ENCODE measurements around the gene TXN2.
"Not testable (repeated sequence)": the region's sequence is repeated elsewhere in the genome, so short reads cannot be mapped to it uniquely, and the experiment has no call there.

Gene TXN2

DNA sequence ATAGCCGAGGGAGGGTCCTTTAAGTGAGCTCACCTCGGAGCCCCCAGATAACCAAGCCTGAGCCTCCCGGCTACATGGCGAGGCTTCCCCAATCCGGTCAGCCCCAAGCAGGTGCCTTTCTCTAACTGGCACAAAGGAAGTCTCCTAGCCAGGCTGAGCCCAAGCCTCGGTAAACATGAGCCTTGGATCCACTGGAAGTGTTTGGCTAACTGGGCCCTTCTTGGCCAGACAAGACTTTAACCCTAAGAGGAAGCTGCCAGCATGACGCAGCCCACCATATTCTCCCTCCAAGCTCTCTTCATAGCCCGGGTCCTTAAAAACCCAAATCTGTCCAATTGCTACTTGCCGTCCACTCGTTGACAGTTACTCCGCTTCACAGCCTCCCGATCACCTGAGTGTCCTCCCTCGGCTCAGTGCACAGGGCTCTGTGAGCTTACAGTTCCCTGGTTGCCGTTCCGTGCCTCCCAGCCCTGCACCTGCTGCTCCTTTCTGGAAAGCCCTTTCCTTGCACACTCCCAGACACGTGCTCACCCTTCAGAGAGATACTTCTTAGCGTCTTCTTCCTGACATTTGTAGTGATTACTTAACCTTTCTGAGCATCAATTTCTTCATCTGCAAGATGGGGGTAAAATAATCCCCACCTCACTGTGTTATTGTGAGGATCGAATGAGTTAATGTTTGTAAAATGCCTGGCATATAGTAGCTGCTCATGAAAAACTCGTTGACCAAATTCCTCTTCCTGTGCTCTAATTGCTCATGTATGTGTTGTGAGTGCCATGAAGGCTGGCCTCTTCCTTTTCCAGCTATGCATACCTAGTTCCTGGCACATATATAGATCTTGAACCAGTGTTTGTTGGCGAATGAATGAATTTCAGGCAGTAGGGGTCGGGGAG is 25.6 kb downstream of the TXN2 start:
- DNase-seq: peak in 2 of 14 donors; percentile 41 to 67

DNA sequence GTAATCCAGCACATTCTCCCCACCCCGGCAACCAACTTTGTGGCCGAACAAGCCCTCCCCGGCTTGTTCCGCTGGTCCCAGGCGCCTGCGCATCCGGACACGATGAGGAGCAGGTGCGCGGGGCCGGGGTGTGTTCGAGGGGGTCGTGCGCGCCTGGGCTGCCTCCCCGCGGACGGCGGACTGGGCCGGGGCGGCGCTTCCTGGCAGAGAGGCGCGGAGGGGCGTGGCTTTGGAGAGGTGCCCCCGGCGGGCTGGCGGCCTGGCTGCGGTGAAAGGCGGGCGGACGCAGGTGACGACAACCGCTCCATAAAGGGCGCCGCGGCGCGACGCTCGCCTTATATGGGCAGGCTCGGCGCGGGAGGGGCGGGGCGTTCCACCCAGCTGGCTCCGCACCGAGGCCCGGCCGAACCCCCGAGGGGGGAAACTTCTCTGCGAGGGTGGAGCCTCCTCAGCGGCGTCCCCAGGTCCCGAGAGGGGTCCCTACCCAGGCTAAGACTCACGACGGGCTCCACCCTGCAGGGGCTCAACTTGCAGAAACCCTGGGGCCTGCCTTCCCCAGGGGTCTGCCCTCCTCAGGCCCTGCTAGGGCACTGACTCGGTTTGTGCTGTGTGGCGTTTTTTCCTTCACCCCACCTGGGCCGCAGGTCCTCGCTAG is 26.4 kb downstream of the TXN2 start:
- peak; percentile 26 to 81 (median 63) for DNase-seq

DNA sequence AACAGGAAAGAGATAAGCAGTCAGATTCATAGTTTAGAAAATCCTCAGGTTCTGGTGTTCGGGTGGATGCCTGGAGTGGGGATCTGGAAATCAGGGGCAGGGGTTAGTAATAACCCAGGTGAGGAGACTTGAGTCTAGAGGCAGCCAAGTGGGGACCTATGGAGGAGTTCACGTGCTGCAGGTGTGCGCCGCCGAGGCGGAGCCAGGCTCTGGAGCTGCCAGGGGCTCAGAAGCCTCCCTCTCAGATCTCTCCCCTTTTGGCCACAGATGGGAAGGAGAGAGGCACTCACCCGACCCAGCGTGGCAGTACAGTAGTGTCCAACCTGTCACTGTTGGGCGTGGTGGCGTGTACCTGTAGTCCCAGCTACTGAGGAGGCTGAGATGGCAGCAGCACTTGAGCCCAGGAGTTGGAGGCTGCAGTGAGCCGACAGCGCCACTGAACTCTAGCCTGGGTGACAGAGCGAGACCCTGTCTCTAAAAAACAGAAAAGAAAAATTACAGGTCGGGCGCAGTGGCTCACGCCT is 27.5 kb downstream of the TXN2 start:
- no peak for DNase-seq

DNA sequence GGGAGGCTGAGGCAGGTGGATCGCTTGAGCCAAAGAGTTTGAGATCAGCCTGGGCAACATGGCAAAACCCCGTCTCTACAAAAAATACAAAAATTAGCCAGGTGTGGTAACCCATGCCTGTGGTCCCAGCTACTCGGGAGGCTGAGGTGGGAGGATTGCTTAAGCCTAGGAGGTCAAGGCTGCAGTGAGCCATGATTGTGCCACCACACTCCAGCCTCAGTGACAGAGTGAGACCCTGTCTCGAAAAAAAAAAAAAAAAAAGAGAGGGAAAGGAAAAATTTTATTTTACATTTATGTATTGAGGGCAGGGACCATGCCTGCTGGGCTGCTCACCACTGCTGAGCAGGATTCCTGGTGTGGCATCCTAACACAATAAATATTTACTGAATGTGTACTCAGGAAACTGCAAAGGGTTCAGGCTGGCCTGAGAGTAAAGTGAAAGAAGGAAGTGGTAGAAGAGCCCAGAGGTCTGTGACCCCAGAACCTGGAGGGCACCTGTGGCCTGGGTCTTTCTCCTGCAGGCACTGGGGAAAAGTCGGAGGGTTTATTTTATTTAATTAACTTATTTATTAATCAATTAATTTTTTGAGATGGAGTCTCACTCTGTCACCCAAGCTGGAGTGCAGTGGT is 28.3 kb downstream of the TXN2 start:
- DNase-seq: not testable (repeated sequence)

DNA sequence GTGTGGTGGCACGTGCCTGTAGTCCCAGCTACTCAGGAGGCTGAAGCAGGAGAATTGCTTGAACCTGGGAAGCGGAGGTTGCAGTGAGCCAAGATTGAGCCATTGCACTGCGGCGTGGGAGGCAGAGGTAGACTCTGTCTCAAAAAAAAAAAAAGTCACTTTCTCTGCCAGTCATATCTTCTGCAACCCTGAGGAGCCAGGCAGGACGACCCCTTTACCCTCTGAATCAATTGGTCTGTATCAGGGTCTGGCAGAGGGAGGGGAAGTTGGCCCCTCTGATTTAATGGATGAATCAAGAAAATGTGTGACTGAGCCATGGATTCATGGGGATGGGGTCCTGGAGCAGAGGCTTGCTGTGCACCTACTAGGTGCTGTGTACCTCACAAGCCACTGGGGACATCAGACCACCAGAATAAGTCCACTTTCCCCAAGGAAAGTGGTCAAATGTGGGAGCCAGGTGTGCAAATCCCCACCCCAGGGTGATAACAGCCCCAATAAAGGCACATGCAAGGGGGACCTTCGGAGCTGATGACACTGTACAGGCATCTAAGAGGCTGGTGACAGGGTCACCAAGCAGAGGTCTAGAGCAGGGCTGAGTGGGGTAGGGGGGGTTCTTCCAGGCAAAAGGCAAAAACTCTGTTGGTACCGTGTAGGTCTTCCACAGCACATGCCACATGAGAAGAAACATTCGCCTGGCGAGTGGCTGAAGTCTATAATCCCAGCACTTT is 29.0 kb downstream of the TXN2 start:
- no peak for DNase-seq

DNA sequence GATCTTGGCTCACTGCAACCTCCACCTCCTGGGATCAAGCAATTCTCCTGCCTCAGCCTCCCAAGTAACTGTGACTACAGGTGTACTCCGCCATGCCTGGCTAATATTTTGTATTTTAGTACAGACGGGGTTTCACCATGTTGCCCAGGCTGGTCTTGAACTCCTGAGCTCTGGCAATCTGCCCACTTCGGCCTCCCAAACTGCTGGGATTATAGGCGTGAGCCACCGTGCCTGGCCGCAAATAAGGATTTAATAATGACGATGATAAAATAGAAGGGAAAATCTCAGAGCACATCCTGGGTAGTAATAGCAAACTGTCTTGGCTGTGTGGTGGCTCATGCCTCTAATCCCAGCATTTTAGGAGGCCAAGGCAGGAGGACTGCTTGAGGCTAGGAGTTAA is 30.5 kb downstream of the TXN2 start:
- not testable (repeated sequence) for DNase-seq

DNA sequence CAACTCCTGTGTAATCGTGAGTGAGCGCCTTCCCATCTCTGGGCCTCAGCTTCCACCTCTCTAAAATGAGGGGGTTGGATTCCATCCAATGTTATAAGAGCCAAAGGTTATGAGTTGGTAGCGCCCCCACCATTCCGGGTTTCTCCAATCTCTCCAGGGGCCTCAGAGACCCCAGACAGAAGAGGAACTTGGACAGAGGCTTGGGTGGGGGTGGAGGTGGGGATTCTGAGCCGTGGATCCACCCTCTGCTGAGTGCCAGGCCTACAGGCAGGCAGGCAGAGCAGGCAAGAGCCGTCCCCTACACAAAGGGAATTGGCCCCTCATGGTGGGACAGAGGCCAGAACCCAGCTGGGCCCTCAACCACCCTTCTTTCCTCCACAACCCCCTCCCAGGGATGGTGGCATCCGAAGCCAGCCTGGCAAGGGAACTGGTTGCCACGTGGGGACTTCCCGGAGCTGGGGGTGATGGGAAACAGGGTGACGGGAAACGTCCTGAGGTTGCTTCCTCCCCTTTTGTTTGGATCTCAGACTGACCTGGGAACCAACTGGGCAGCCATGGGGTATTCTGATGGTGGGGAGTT is 31.8 kb downstream of the TXN2 start:
- DNase-seq: peak in 2 of 14 donors; percentile 26 to 57

DNA sequence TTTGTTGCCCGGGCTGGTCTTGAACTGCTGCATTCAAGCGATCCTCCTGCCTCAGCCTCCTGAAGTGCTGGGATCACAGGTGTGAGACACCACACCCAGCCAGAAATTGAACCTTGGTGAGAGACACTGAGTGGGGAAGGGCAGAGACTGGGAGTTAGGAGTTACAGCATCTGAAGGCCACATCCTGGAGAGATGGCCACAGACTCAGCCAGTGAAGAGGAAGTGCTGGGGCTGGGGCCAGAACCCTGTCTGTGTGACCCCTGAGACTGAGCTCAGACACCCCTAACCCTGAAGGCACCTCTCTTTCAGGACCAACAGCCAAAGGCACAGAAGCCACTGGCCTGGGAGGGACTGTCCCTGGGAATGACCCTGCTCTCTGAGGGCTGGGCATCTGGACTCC is 33.8 kb downstream of the TXN2 start:
- DNase-seq: no peak

DNA sequence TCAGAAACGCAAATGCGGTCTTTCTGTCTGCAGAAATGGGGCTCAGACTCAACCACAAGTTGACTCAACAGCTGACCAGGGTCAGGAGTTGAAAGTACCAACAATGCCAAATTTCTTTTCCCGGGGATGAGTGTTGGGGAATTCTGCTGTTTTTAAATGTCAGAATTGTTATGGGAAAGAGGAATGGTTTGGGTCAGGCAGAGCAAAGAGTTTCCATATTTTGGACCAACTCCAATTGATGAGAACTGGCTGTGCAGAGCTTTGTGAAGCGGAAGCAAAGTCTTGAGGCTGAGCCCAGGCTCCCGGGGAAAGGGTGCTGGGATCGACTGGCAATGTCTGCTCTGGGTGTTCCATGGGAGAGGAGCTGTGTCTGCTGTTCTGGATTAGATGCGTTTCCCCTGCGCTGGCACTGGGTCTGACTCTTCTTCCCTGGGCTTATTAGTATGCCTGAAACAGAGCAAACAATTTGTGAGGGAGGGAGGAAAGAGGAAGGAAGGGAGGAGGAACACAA is 36.2 kb downstream of the TXN2 start:
- DNase-seq: no peak

DNA sequence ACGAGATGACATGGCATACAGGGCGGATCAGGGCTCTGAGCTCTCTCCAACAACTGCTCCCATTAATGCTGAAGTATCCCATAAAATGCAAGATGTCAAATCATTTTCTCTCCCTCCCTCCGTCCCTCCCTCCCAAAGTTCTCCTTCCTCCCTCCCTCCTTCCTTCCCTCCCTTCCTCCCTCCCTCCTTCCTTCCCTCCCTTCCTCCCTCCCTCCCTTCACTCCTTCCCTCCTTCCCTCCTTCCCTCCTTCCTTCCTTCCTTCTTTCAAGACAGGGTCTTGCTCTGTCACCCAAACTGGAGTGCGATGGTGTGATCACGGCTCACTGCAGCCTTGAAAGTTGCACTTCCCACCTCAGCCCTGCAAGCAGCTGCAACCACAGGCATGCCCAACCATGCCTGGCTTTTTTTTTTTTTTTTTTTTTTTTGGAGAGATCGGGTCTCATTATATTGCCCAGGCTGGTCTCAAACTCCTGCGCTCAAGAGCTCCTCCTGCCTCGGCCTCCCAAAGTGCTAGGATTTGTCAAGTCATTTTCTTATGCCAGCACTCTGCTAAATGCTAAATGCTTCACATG is 38.2 kb downstream of the TXN2 start:
- DNase-seq: no peak

DNA sequence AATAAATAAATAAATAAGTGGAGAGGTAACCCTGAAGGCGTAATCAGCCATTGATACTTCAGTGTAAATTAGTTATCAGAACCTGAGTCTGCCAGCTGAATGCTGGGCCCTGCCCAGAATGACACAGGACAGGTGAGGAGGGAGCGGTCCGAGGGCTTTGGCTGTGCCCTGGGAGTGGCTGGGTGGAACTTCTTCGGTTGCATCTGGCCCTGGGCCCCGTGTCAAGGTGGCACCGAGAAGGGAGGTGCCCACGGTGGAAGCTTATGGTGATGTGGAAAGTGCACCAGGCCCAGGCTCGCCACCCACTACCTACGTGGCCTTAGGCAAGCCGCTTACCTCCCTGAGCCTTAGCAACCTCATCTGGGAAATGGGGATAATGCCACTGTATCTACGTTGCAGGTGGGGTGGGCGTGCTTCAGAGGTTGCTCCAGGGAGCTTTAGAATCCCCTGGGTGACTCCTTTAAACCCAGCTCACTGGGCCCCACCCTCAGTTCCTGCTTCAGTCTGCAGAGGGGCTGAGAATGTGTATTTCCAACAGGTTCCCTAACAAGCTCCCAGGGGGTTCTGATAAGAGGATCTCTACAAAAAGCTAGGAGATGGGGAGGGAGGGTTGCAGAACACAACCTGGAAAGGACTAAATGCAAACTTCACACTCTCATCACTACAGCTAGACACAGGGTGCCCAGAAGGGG is 38.8 kb downstream of the TXN2 start:
- DNase-seq: no peak

DNA sequence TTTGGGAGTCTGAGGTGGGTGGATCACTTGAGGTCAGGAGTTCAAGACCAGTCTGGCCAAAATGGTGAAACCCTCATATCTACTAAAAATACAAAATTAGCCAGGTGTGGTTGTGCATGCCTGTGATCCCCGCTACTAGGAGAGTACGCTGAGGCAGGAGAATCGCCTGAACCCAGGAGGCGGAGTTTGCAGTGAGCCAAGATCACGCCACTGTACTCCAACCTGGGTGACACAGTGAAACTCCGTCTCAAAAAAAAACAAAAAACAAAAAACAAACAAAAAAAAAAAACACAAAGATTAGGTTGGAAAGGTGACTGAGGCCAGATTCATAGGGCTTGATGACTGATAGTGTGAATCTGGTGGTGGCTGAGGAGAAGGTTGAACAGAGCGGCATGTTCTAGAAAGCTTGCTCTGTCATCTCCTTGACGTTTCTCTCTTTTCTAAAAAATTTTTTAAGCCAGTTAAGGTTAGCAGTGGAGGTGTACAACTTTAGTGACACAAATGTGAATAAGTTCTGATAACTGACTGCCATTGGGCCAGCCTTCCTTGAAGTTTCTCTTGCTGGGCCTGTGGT is 40.9 kb downstream of the TXN2 start:
- DNase-seq: no peak

DNA sequence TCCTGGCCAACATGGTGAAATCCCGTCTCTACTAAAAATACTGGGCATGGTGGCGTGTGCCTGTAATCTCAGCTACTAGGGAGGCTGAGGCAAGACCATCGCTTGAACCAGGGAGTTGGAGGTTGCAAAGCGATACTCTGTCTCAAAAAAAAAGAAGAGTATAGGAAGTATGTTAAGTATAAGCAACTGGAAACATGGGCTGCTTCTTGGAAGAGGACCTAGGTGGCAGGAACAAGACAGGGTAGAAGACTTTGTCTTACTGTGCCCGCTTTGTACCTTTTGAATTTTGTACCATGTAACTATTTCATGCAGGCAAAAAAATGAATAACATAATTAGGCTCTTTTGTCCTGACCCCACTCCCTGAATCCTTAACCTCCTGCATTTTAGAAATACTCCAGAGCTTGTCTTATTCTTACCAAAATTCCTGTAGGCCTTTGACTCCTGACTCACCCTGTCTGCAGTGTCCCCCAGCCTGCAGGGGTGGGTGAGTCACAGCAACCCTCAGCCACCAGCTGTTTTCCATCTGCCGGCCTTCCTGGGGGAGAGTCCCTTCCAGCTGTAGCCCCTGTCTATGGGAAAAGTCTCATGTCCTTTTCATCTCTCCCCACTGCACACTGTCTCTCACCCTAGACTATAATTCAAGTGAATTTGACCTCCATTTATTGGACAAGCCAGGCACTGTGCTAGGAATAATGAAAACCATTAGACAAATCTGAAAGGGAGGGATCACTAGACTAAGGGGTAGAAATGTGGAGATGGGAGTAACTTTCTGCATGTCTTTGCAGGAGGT is 41.8 kb downstream of the TXN2 start:
- no peak for DNase-seq

DNA sequence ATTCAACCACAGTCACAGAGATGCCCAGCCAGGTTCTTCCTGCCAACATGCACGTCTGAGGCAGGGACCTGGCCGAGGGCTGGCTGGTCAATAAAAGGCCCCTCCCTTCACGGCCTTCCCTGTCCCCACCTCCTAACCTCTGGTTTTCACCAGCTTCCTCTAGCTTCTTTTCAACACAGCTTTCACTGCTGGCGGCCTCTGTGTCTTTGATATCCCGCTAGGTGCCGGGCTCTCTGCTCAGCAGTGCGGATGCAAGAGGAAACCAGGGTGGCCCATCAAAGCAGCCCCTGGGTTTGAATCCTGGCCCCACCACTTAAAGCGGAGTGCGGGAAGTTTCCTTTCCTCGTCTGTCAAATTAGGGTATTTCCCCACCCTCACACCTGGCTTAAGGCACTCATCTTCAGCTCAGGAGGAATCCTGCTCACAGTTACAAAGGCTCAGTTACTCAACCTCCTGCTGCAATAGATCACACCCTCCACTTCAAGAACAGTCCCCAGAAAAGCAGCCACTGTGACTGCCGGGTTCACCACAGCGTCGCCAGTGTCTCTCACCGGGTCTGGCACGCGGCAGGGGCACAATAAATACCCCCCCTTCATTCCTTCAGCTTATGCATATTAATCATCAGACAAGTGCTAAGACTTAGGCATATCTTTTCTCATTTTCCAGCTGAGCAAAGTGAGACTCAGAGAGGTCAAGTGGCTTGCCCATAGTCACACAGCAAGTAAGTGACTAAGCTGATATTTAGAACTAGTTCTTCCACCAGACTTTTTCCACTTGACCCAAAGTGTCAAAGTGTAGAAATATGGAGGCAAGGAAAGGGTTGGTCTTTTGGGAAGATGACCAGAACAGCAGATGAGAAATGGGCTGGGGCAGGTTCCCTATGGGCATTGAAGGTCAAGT is 45.7 kb downstream of the TXN2 start:
- no peak for DNase-seq

DNA sequence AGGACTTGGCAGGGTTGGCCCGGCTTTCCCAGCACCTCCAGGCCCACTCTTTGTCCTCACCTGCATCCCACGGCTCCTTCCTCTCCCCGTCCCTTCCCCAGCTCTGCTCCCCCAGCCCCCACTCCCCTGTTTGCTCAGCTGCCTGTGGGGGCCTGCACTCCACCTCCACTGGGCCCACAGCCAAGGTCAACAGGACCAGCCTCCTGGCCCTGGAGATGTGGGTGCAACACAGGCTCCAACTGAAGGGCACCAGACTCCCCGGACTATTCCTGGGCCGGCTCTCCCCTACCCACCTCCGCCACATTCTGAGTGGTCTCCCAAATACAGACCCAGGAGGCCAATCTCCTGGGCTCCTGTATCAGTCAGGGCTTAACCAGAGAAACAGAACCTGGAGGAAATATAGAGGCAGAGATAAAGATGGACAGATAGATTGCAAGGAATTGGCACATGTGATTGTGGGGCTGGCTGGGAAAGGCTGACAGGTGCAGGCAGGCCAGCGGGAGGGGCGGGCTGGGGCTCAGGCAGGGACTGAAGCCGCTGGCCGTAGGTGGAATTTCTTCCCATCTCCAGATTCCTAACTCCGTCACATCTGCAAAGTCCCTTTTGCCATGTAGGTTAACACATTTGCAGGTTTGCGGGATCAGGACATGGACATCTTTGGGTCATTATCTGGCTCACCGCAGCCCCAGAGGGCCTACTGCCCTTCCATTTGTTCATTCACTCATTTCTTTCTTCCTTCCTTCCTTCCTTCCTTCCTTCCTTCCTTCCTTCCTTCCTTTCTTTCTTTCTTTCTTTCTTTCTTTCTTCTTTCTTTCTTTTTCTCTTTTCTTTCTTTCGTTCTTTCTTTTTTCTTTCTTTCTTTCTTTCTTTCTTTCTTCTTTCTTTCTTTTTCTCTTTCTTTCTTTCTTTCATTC is 47.9 kb downstream of the TXN2 start:
- DNase-seq: peak in 1 of 14 donors; percentile 47

DNA sequence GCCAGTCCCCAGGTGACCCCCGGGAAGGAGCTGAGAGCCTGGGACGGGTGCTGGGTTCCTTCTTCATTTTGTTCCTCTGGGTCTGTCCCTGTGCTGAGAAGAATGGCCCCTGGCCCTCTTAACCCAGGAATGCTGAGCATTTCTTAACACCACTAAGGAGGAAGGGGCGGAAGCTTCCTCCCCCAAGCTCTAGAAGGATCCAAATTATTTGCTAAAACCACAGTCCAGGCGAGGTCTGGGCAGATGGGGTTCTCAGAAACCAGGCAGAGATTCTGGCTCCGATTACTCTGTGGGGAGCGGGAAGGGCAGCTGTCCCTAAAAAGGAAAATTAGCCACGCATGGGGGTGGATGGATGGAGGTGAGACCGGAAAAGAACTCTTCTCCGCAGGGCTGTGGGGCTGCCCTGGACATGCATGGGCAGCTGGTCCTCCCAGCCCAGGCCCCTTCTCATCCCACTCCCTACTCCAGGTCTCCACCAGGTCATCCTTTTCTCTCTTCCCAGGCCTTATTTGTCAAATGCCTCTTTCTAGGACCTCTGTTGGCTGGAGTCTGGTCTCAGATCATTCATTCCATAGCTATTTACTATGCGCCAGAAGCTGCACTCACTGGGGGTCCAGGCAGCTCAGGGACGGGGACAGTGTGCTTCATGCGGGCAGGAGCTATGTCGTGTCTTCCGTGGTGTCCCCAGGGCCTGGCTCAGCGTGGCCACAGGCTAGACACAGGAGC is 48.7 kb downstream of the TXN2 start:
- DNase-seq: peak in 1 of 14 donors; percentile 26

DNA sequence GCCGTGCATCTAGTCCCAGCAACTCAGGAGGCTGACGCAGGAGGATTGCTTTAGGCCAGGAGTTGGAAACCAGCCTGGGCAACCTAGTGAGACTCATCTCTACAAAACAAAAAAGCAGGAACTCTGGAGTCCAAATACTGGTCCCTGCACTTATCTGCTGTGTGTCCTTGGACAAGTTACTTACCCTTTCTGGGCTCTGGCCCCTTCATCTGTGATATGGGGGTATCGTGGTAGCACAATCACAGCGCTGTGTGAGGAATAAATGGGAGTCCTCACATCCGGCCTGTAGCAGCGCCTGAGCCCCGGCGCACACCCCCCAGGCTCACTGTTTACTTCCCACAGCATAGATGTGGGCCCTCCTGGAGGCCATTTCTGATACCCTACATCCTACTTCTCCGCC is 49.5 kb downstream of the TXN2 start:
- DNase-seq: no peak

Measured in C1 segment of cervical spinal cord (tissue), 14 donors.